GM18508 (cell line): ENCODE measurements around the gene STAT5B.
"Not testable (repeated sequence)": the region's sequence is repeated elsewhere in the genome, so short reads cannot be mapped to it uniquely, and the experiment has no call there.

ENCODE experiments used
- ATAC-seq: cut with Tn5 transposase; IDR thresholded peaks from one replicate; pipeline ENCODE4 v1.9.1; 2021; ENCODE audit warnings: moderate number of reproducible peaks; ENCODE audit not compliant: insufficient read depth, unreplicated experiment

STAT5B gene

DNA sequence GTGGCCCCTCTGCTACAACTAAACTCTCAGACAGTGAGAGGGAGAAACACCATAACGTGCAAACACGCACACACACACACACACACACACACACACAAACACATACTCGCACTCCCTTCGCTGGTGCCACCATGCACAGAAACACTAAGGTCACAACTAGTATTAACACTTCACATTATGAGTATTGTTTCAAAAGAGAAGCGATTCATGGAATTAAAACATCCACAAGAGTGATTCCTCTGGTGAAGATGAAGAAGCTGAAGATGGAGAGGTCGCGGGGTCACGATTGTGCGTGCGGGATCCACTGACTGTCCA, 74.8 kb downstream of the STAT5B start:
- ATAC-seq = no peak

GRCh38 chr17:42200706-42201457, 75.3 kb downstream of the STAT5B start:
- ATAC-seq = no peak

GRCh38 chr17:42199416-42200011, 76.7 kb downstream of the STAT5B start:
- ATAC-seq = no peak

- ATAC-seq = no peak
These were observed 77.3 kb downstream of the STAT5B start for GRCh38 chr17:42198897-42199296.

GRCh38 chr17:42197564-42198156, 78.5 kb downstream of the STAT5B start:
- no peak for ATAC-seq

DNA sequence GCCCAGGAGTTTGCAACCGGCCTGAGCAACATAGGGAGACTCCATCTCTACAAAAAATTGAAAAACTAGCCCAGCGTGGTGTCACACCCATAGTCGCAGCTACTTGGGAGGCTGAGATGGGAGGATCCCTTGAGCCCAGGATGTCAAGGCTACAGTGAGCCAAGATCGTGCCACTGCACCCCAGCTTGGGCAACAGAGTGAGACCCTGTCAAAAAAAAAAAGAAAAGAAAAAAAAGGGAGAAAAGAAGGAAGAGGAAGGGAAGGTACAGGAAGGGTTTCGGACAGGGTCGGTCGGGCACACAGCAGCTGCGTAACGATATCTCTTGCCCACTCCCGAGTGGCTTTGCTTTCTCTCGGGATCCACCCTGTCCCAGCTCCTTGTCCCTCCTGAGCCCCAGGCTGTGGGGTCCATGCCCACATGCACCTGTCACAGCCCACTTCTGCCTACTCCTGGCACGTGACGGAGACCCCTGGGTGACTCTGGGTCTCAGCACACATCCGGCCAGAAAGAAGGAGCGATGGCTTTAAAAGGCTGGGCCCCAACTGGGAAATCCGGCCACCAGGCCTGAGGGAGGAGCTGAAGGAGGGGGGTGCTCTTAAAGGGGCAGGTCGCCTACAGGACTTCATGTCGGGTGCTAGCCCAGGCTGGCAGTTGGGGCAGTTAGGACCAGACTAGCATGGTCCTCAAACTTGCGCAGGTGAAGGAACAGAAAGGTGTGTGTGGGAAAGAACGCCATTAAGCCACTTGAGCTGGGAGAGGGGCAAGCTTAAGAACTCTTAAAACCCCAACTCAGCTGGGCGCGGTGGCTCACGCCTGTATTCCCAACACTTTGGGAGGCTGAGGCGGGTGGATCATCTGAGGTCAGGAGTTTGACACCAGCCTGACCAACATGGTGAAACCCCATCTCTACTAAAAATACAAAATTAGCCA, 82.0 kb downstream of the STAT5B start, which contains the start of gene GHDC:
TSS of gene GHDC (minus strand) at position 526 of the 931 bp plus-strand sequence. CDS start 913 bp downstream, outside the sequence.
- ATAC-seq = peak; percentile 48

DNA sequence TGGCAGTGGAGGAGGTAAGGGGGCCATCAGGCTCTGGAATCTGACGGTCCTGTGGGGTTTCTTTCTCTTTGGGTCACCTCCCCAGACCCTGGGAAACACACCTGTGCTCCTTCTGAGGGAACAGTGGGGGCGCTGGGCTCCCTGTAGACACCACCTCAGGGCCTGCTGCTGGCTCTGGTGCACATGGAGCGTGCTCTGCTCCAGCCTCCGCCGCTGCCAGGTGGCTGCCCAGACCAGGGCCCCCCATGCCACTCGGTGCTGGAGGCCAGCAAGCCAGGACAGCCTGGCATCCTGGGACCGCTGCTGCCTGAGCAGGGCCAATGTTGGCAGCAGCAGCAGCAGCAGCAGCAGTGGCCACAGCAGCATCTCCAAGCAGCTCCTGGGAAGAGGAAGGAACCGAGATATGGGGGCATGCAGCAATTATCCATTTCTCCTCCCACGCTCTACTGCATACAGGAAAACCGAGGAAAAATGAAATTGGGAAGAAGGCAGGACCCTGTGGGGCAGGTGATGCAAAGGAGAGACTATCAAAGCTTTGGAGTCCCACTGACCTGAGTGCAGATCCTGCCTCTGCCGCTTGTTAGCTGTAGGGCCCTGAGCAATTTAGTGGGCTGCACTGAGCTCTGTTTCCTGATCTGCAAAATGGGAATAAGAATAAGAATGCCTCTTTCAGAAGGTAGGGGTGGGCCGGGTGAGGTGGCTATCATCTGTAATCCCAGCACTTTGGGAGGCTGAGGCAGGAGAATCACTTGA, 82.8 kb downstream of the STAT5B start:
- ATAC-seq = no peak

DNA sequence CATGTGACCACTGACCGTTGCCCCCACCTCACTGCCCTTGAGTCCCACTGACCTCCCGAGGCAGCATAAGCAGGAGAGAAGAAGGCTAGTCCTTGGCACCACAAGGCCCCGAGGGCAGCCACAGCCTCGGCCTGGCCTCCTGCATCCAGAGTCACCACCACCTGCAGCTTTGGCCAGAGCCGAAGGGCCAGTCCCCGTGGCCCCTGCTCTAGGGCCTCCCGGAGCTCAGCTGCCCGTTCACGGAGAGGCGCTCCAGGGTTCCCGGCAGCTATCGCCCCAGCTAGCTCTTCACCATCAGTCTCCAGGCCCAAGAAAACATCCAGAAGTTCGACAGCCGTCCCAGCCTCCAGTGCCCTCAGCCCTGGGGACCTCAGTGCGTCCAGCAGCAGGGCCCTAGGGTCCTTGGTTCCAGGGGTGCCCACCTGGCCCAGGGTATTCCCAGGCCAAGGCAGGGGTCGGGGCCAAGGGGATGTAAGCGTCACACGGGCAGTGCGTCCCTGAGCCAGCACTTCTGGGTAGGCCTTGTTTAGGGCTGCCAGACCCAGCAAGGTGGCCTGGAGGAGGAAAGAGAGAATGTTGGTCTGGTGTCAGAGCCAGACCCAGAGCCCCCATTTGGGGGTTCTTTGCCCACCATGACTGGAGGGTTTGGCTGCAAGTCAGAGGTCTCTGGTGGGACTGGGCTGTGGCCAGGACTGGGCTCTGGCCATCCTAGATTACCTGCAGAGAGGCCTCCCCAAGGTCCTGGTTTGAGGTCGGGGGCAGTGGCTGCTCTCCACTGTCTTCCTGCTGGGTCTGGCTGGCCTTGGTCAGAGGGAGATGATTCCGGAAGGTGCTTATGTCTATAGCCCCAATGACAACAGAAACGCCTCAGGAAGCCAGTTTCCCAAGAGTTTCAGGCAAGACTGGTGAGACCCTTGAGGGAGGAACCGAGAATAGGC, 83.7 kb downstream of the STAT5B start:
- no peak for ATAC-seq

DNA sequence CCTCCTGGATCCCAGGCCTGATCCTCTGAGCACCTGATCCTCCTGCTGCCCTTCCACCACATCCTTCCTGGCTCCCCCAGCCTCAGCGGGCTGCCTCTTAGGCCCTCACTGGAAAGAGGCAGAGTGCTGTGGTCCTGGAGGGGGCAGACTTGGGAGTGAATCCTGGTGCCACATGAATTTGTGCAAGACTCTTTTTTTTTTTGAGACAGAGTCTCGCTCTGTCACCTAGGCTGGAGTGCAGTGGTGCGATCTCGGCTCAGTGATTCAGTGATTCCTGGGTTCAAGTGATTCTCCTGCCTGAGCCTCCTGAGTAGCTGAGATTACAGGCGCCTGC, 84.9 kb downstream of the STAT5B start:
- ATAC-seq = no peak

DNA sequence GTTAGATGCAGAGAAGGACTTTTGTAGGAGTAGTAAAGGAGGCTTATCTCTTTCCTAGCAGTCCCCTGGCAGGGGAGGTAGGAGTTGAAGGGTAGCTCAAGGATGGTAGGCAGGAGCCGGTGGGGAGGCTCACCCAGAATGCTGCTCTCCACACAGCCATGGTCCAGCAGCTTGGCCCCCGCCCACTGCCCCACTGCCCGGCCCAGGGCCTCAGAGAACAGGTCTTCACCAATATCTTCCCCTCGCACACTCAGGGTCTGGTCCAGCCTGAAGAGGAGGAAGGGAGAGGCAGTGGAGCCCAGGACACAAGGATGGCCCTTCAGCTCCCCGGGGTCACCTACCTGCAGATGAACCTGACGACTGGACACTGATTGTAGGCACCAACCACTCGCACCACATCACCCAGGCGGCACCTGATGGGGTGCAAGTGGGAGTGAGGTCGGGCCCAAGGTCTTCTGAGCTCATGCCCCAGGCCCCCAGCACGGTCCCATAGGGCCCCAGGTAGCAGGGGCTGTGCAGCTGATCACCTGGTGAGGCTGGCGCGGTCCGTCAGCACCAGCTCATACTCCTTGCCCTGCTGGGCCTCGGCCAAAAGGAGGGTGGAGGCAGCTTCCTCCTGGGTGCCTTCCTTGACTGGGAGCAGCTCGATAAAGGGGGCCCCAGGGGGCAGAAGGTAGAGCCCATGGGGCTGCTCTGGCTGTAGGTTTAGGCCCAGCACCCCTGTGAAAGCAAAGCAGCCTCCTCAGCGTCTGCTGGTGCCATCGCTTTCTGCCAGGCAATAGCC, 85.5 kb downstream of the STAT5B start:
- no peak for ATAC-seq

- no peak for ATAC-seq
These were observed 86.6 kb downstream of the STAT5B start for GRCh38 chr17:42189651-42189965.

DNA sequence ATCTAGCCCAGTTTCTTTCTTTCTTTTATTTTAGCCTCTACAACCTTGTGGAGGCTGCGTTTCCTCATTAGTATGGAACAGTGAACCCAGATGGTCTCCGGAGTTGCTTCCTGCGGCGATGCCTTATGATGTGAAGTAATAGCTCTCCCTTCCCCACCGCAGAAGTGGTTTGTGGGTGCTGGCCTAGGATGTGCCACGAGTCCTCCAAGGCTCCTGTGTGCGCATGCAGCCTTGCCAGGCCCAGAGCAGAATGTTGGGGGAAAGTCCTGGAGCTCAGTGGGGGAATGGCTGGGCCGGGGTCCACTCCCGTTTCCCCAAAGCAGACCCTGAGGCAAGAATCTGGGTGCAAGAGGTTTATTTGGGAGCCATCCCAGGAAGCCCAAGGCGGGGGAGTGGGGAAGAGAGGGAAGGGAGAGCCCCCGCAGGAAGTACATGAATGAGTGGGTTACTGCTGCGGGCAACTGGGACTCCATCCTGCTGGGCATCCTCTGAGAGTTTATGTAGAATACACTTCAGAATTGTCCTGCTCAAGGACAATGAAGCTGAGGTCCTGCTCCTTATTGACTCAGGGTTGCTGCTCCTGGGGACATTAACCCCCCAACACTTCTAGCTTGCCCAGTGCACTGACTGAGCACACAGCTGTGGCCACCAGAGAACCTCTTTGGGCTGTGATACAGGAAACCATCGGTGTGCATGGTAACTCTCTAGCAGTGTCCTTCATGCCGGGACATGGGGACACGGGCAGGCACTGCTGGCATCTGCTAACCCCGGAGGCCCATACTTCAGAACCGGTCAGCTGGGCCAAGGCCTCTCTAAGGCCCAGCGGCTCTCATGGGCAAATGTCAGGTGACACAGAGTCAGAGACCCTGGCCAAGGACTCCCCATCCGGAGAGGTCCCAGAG, 87.2 kb downstream of the STAT5B start:
- ATAC-seq = no peak

DNA sequence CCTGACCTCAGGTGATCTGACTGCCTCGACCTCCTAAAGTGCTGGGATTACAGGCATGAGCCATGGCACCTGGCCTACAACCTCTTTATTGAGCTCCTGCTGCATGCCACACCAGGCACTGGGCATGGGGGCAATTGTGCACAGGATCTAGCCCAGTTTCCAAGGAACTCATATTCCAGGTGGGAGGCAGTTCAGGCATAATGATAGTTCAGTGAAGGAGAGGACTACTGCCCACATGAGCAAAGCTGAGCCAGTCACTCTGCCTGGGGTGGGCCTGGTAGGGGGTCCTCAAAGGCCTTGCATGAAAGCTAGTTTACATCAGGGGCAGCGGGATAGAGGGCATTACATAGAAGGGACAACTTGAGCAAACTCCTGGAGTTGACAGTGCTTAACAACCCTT, 88.4 kb downstream of the STAT5B start:
- no peak for ATAC-seq

DNA sequence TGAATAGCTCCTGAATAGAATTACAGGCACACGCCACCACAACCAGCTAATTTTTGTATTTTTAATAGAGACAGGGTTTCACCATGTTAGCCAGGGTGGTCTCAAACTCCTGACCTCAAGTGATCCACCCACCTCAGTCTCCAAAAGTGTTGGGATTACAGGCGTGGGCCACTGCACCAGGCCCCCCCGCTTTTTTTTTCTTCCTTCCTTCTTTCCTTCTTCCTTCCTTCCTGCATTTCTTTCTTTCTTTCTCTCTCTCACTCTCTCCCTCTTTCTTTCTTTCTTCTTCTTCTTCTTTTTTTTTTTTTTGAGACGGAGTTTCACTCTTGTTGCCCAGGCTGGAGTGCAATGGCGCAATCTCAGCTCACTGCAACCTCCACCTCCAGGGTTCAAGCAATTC, 90.0 kb downstream of the STAT5B start:
- ATAC-seq = not testable (repeated sequence)

DNA sequence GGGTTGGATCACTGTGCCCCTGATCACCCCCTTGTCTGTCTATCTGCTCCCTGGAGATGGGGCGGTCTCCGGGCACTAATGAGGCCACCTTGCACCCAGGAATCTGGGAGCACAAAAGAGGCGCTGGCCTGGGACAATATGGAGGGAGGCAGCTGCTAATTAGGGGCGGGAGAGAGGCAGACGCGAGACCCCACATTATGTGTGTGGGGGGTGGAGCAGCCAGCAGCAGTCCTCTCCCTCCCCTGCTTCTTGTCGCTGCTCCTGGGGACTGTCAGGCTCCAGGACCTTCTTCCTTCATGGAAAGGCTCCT, 90.6 kb downstream of the STAT5B start:
- ATAC-seq = no peak

DNA sequence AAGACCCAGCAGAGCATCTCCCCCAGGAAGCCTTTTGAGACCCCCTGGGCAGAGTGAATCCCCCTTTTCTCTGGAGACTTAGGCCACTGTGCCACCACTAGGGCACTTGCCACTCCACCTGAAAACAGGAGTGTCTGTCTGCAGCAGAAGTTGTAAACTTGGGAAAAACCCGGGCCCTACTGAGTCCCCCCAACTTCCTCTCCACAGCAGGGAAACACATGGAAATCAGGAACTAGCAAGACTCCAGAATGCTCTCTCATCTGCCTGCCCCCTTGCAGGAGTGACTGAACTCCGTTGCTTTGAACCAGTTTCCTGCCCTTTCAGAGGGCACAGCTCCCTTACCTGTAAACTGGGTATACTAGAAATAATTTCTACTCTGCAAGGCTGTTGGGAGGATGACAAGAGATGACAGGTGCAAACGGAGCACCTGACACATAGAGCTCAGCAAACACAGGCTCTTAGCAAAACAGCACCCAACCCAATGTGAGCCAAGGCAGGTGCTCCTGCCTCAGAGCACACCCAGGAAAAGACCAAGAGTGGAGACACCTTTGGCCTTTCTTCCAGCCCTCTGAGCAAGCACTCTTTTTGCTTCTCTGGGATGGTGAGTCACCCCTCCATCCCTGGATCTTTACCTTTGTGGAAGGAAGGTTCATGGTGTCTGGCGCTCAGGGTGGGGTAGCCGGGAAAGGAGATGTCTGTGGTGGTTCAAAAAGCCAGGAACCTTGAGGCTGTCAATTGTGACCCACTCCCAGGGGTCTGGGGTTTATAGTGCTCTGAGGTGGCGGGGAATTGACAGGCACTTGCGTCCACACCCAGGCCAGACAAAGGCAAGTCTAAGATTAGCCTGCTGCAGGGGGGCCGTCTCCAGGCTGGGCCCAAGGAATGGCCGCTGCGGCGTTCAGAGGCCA, 91.2 kb downstream of the STAT5B start, which contains the start of gene HCRT:
TSS of gene HCRT (minus strand) at position 740 of the 908 bp plus-strand sequence. CDS start at position 653, 87 bp downstream.
- ATAC-seq = no peak
